Tibial artery (tissue), 4 donors: Measurements from ENCODE around the gene FAM193A.
"Not testable (repeated sequence)": the region's sequence is repeated elsewhere in the genome, so short reads cannot be mapped to it uniquely, and the experiment has no call there.

Source experiments
- DNase-seq, 2 donors: peaks; one replicate each; pipeline ENCODE4 v3.0.0-alpha.2; 2019
- H3K27ac ChIP-seq, 2 donors: fragments of 200-600 bp; sonication (generic) in 1 of 2; 1 replicate in 1 of 2; 2 replicates in 1 of 2; pipeline ENCODE4 v1.5.1; 2018 to 2019; ENCODE audit warnings: mild to moderate bottlenecking in 1 of 2
- H3K27me3 ChIP-seq, 2 donors: fragments of 200-600 bp; sonication (generic) in 1 of 2; one replicate each; pipeline versions ENCODE4 v1.5.1 to v1.6.0; 2016 to 2019
- H3K36me3 ChIP-seq, 3 donors: fragments of 200-600 bp; sonication (generic) in 2 of 3; one replicate each; pipeline ENCODE4 v1.5.1; 2016 to 2019; ENCODE audit warnings: mild to moderate bottlenecking in 2 of 3
- H3K4me1 ChIP-seq, 4 donors: fragments of 200-600 bp; sonication (generic) in 2 of 4; 1 replicate in 3 of 4; 2 replicates in 1 of 4; pipeline ENCODE4 v1.5.1; 2016 to 2019
- H3K4me3 ChIP-seq, 2 donors: fragments of 200-600 bp; sonication (generic) in 1 of 2; 1 replicate in 1 of 2; 2 replicates in 1 of 2; pipeline ENCODE4 v1.5.1; 2018 to 2019; ENCODE audit warnings: mild to moderate bottlenecking in 2 of 2
- H3K9me3 ChIP-seq, 3 donors: fragments of 200-600 bp; sonication (generic) in 1 of 3; one replicate each; pipeline ENCODE4 v1.5.1; 2016 to 2019
- CTCF ChIP-seq, 2 experiments: fragments of 200-600 bp in 1 of 2; fragments of 450-650 bp in 1 of 2; IDR thresholded peaks; one replicate each; pipeline ENCODE4 v1.5.1; 2017 to 2019; ENCODE audit warnings: antibody characterized with exemption in 2 of 2, mild to moderate bottlenecking in 1 of 2, moderate library complexity in 1 of 2
- intact Hi-C: fragments of 100-400 bp; cut with DNase I; formaldehyde crosslinking; loops from one replicate; pipeline ENCODE4 v1.15.0; 2023; ENCODE audit warnings: low total_unique reads

Gene FAM193A

GRCh38 chr4:2768921-2769336 lies 232.5 kb downstream of the FAM193A start:
- intact Hi-C loops, result loop anchor here (10.0 kb wide), 2 partner anchors 96 to 166 kb away; no protein-coding TSS in a partner anchor
- no peaks in the 10 kb centered on the region for H3K36me3 ChIP-seq
- peaks cover 0 to 6% (median 1%) of the 10 kb centered on the region in 4 donors for H3K4me1 ChIP-seq
- no peak overlapping the region for H3K4me3 ChIP-seq
- H3K27me3 ChIP-seq, result peaks cover 0 to 3% of the 10 kb centered on the region in 2 donors
- H3K9me3 ChIP-seq, result no peaks in the 10 kb centered on the region
- no peak overlapping the region for H3K27ac ChIP-seq
- peak in 1 of 2 donors; percentile 50 for DNase-seq
- TF ChIP-seq CTCF (IDR thresholded peaks at IDR 0.05), result no peak

GRCh38 chr4:2771264-2771663 lies 234.8 kb downstream of the FAM193A start:
- H3K27ac ChIP-seq, result no peak overlapping the region
- no peaks in the 10 kb centered on the region for H3K4me1 ChIP-seq
- TF ChIP-seq CTCF (IDR thresholded peaks at IDR 0.05), result no peak
- no peak overlapping the region for H3K4me3 ChIP-seq
- intact Hi-C loops, result no loop called here
- H3K36me3 ChIP-seq, result no peaks in the 10 kb centered on the region
- peaks cover 0 to 3% of the 10 kb centered on the region in 2 donors for H3K27me3 ChIP-seq
- no peaks in the 10 kb centered on the region for H3K9me3 ChIP-seq
- peak in 1 of 2 donors; percentile 32 for DNase-seq

- H3K36me3 ChIP-seq, intact Hi-C loops, H3K4me3 ChIP-seq, H3K4me1 ChIP-seq, H3K9me3 ChIP-seq, H3K27ac ChIP-seq, H3K27me3 ChIP-seq: not testable (repeated sequence)
- peak in 1 of 2 donors; percentile 9 for DNase-seq
Observed at GRCh38 chr4:2780643-2781042, 244.2 kb downstream of the FAM193A start.

GRCh38 chr4:2781911-2782310 lies 245.5 kb downstream of the FAM193A start:
- H3K27me3 ChIP-seq, result no peaks in the 10 kb centered on the region
- peak in 1 of 2 donors; percentile 28 for DNase-seq
- intact Hi-C loops, result no loop called here
- H3K4me1 ChIP-seq, result peaks cover 0 to 6% (median 0%) of the 10 kb centered on the region in 4 donors
- H3K4me3 ChIP-seq, result no peak overlapping the region
- H3K36me3 ChIP-seq, result no peaks in the 10 kb centered on the region
- H3K9me3 ChIP-seq, result no peaks in the 10 kb centered on the region
- TF ChIP-seq CTCF (IDR thresholded peaks at IDR 0.05), result no peak
- H3K27ac ChIP-seq, result no peak overlapping the region
